SU-DHL-6 (cell line): ENCODE measurements around the gene AACS.
"Not testable (repeated sequence)": the region's sequence is repeated elsewhere in the genome, so short reads cannot be mapped to it uniquely, and the experiment has no call there.

ENCODE experiments used
- H2AFZ ChIP-seq: fragments of 200-600 bp; sonication (generic); 2 replicates; pipeline ENCODE4 v1.6.1; 2014; ENCODE audit warnings: low read depth, mild to moderate bottlenecking, moderate library complexity, mixed read lengths, antibody characterized with exemption, low read length; ENCODE audit not compliant: severe bottlenecking
- H3F3A ChIP-seq: fragments of 200-600 bp; shearing (Covaris generic); 2 replicates; pipeline ENCODE4 v1.6.0; 2016; ENCODE audit warnings: antibody characterized with exemption, mild to moderate bottlenecking; ENCODE audit not compliant: insufficient read depth
- H3K27ac ChIP-seq: fragments of 200-600 bp; sonication (generic); 2 replicates; pipeline ENCODE4 v1.5.1; 2016; ENCODE audit warnings: low read depth, mild to moderate bottlenecking, low read length, moderate library complexity, mixed read lengths
- H3K27me3 ChIP-seq: fragments of 200-600 bp; sonication (generic), shearing (Covaris generic); 2 replicates; pipeline ENCODE4 v1.6.0; 2014; ENCODE audit warnings: mild to moderate bottlenecking, low read length
- H3K36me3 ChIP-seq: fragments of 200-600 bp; sonication (generic); 2 replicates; pipeline ENCODE4 v1.6.1; 2014; ENCODE audit warnings: mild to moderate bottlenecking, low read length, mixed read lengths
- H3K4me2 ChIP-seq: fragments of 300-600, 200-600 bp; shearing (Covaris generic), sonication (generic); 2 replicates; pipeline ENCODE4 v1.6.0; 2014; ENCODE audit warnings: low read length, low read depth, mild to moderate bottlenecking; ENCODE audit not compliant: poor library complexity, severe bottlenecking
- H3K4me3 ChIP-seq: fragments of 200-600 bp; sonication (generic); 2 replicates; pipeline ENCODE4 v1.5.1; 2014; ENCODE audit warnings: antibody characterized with exemption, low read length, mild to moderate bottlenecking, mixed read lengths; ENCODE audit not compliant: insufficient read depth, poor library complexity, severe bottlenecking
- H3K79me2 ChIP-seq: fragments of 200-600 bp; sonication (generic); 2 replicates; pipeline ENCODE4 v1.6.1; 2014; ENCODE audit warnings: mild to moderate bottlenecking, low read length, moderate library complexity; ENCODE audit not compliant: insufficient read depth
- H3K9ac ChIP-seq: fragments of 200-600 bp; sonication (generic); 2 replicates; pipeline ENCODE4 v1.7.0; 2014; ENCODE audit warnings: mild to moderate bottlenecking, low read length
- H3K9me2 ChIP-seq: fragments of 200-600 bp; sonication (generic); replicated peaks from 2 replicates; pipeline ENCODE4 v1.6.1; 2014; ENCODE audit warnings: low read length; ENCODE audit not compliant: insufficient read depth
- H3K9me3 ChIP-seq: fragments of 200-600 bp; sonication (generic); 2 replicates; pipeline ENCODE4 v1.6.1; 2014; ENCODE audit warnings: low read length, mixed read lengths; ENCODE audit not compliant: insufficient read depth
- H4K20me1 ChIP-seq: fragments of 200-600 bp; sonication (generic); 2 replicates; pipeline ENCODE4 v1.6.1; 2014; ENCODE audit warnings: low read depth, mild to moderate bottlenecking, antibody characterized with exemption, low read length, moderate library complexity, mixed read lengths
- CTCF ChIP-seq: fragments of 200-600 bp; sonication (generic); IDR thresholded peaks from one replicate; pipeline ENCODE4 v1.5.1; 2017; ENCODE audit warnings: antibody characterized with exemption, mild to moderate bottlenecking, low read length, moderate library complexity; ENCODE audit not compliant: insufficient read depth, poor library complexity, severe bottlenecking
- EZH2phosphoT487 ChIP-seq: fragments of 200-600 bp; sonication (generic), shearing (Covaris generic); conservative IDR thresholded peaks from 2 replicates; pipeline ENCODE4 v1.6.1; 2018; ENCODE audit warnings: mild to moderate bottlenecking, antibody characterized with exemption, low read length, moderate library complexity, mixed read lengths

AACS gene

GRCh38 chr12:125137766-125138344 is 72.6 kb downstream of the AACS start:
- no peak overlapping the region for H3K27ac ChIP-seq

GRCh38 chr12:125140279-125141209 is 75.3 kb downstream of the AACS start:
- TF ChIP-seq CTCF (no peak), EZH2phosphoT487 (no peak)
- H3K9ac ChIP-seq, result no peak overlapping the region
- no peaks in the 10 kb centered on the region for H3K9me3 ChIP-seq
- no peak overlapping the region for H3K27ac ChIP-seq
- no peaks in the 10 kb centered on the region for H3K79me2 ChIP-seq
- no peak overlapping the region for H3K4me3 ChIP-seq
- no peaks in the 10 kb centered on the region for H3K36me3 ChIP-seq
- no peaks in the 10 kb centered on the region for H3K9me2 ChIP-seq
- H3F3A ChIP-seq, result peaks cover 5% of the 10 kb centered on the region; the same call in 1 of the 2 replicates
- no peaks in the 10 kb centered on the region for H4K20me1 ChIP-seq
- no peak overlapping the region for H2AFZ ChIP-seq
- H3K4me2 ChIP-seq, result no peak overlapping the region
- H3K27me3 ChIP-seq, result no peaks in the 10 kb centered on the region

More at GRCh38 chr12:125137766-125138344, 72.6 kb downstream of the AACS start:
- no peaks in the 10 kb centered on the region for H4K20me1 ChIP-seq
- H2AFZ ChIP-seq, result no peak overlapping the region
- TF ChIP-seq CTCF (no peak), EZH2phosphoT487 (no peak)
- H3K9ac ChIP-seq, result no peak overlapping the region
- no peaks in the 10 kb centered on the region for H3K9me3 ChIP-seq
- H3K9me2 ChIP-seq, result no peaks in the 10 kb centered on the region
- H3K27me3 ChIP-seq, result no peaks in the 10 kb centered on the region
- H3K79me2 ChIP-seq, result no peaks in the 10 kb centered on the region
- H3F3A ChIP-seq, result peaks cover 5% of the 10 kb centered on the region; the same call in 1 of the 2 replicates
- no peak overlapping the region for H3K4me2 ChIP-seq
- H3K4me3 ChIP-seq, result no peak overlapping the region
- H3K36me3 ChIP-seq, result no peaks in the 10 kb centered on the region

GRCh38 chr12:125141210-125141573 is 76.0 kb downstream of the AACS start:
- H3F3A ChIP-seq, H2AFZ ChIP-seq, H3K27me3 ChIP-seq, H3K27ac ChIP-seq, H3K36me3 ChIP-seq, H3K9ac ChIP-seq, H3K79me2 ChIP-seq, H3K4me3 ChIP-seq, H4K20me1 ChIP-seq, H3K9me3 ChIP-seq, H3K9me2 ChIP-seq, H3K4me2 ChIP-seq: not testable (repeated sequence)

GRCh38 chr12:125142601-125143000 is 77.4 kb downstream of the AACS start:
- Histone ChIP-seq H3K9me3 (no peaks in the 10 kb centered on the region), H3K36me3 (no peaks in the 10 kb centered on the region), H3K9me2 (no peaks in the 10 kb centered on the region), H2AFZ (no peak overlapping the region), H3K79me2 (no peaks in the 10 kb centered on the region), H3K27me3 (no peaks in the 10 kb centered on the region), H4K20me1 (no peaks in the 10 kb centered on the region), H3K4me3 (no peak overlapping the region), H3K9ac (no peak overlapping the region), H3K27ac (no peak overlapping the region), H3K4me2 (no peak overlapping the region), H3F3A (peaks cover 5% of the 10 kb centered on the region; the same call in 1 of the 2 replicates)
- TF ChIP-seq EZH2phosphoT487, result no peak
